Gastrocnemius medialis (tissue), 4 donors: ENCODE measurements around the gene YWHAE.

ENCODE experiments used
- CTCF ChIP-seq, 5 experiments: fragments of 450-650 bp in 3 of 5; fragments of 200-600 bp in 2 of 5; sonication (generic) in 2 of 5; IDR thresholded peaks in 4 of 5; conservative IDR thresholded peaks in 1 of 5; 1 replicate in 4 of 5; 2 replicates in 1 of 5; pipeline ENCODE4 v1.5.1; 2016 to 2019; ENCODE audit warnings: antibody characterized with exemption in 5 of 5, mild to moderate bottlenecking in 3 of 5, moderate library complexity in 3 of 5
- POLR2A ChIP-seq, 2 donors: fragments of 450-650 bp; IDR thresholded peaks; one replicate each; pipeline ENCODE4 v1.6.1; 2017; ENCODE audit warnings: antibody characterized with exemption in 2 of 2, mild to moderate bottlenecking in 2 of 2, moderate library complexity in 2 of 2

DNA sequence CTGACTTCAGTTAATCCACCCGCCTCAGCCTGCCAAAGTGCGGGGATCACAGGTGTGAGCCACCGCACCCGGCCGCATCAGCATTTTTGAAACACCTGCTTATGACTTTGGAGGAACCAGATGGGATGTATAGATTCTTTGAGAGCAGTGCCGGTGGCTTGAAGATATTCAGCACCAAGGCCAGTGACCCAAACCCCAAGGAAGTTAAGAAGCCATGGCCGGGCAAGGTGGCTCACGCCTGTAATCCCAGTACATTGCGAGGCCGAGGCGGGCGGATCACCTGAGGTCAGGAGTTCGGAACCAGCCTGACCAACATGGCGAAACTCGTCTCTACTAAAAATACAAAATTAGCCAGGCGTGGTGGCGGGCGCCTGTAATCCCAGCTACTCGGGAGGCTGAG lies 76.7 kb downstream of the YWHAE start:
- TF ChIP-seq CTCF (IDR thresholded peaks at IDR 0.05 in 4 of 5, conservative IDR thresholded peaks at IDR 0.05 in 1 of 5): no peak
- TF ChIP-seq POLR2A (IDR thresholded peaks at IDR 0.05): no peak
